ENCODE results near the gene RAP1GAP.
"Not testable (repeated sequence)": the region's sequence is repeated elsewhere in the genome, so short reads cannot be mapped to it uniquely, and the experiment has no call there.

RAP1GAP gene

GRCh38 chr1:21641967-21642739 is 27.0 kb downstream of the RAP1GAP start:
- no peak for DNase-seq

GRCh38 chr1:21641537-21641936 is 27.6 kb downstream of the RAP1GAP start:
- no peak for DNase-seq

GRCh38 chr1:21641076-21641475 is 28.1 kb downstream of the RAP1GAP start:
- DNase-seq, result no peak

GRCh38 chr1:21640653-21641052 is 28.5 kb downstream of the RAP1GAP start:
- DNase-seq, result no peak

GRCh38 chr1:21639594-21640041 is 29.5 kb downstream of the RAP1GAP start:
- no peak for DNase-seq

GRCh38 chr1:21638531-21639341 is 30.4 kb downstream of the RAP1GAP start:
- DNase-seq, result no peak

GRCh38 chr1:21637514-21637913 is 31.6 kb downstream of the RAP1GAP start:
- no peak for DNase-seq

- DNase-seq, result no peak
These were observed 33.1 kb downstream of the RAP1GAP start for GRCh38 chr1:21636029-21636428.

- DNase-seq, result no peak
These were observed 34.2 kb downstream of the RAP1GAP start for GRCh38 chr1:21634806-21635535.

GRCh38 chr1:21633992-21634805 is 35.0 kb downstream of the RAP1GAP start:
- no peak for DNase-seq

GRCh38 chr1:21633141-21633755 is 35.9 kb downstream of the RAP1GAP start:
- DNase-seq, result no peak

GRCh38 chr1:21631944-21632887 is 36.9 kb downstream of the RAP1GAP start:
- no peak for DNase-seq

GRCh38 chr1:21631590-21631943 is 37.6 kb downstream of the RAP1GAP start:
- DNase-seq, result not testable (repeated sequence)

GRCh38 chr1:21630571-21631343 is 38.4 kb downstream of the RAP1GAP start:
- DNase-seq, result no peak

- no peak for DNase-seq
These were observed 39.2 kb downstream of the RAP1GAP start for GRCh38 chr1:21629971-21630370.

GRCh38 chr1:21628798-21629393 is 40.3 kb downstream of the RAP1GAP start:
- DNase-seq, result no peak

GRCh38 chr1:21626921-21627339 is 42.2 kb downstream of the RAP1GAP start:
- no peak for DNase-seq

GRCh38 chr1:21625390-21626190 is 43.6 kb downstream of the RAP1GAP start:
- DNase-seq, result no peak
